GM19351 (cell line): Measurements from ENCODE around the gene PDCD1LG2.
"Not testable (repeated sequence)": the region's sequence is repeated elsewhere in the genome, so short reads cannot be mapped to it uniquely, and the experiment has no call there.

Experiments
- ATAC-seq: cut with Tn5 transposase; IDR thresholded peaks from one replicate; pipeline ENCODE4 v1.9.1; 2021; ENCODE audit warnings: mild to moderate bottlenecking, moderate library complexity; ENCODE audit not compliant: unreplicated experiment

Gene PDCD1LG2

GRCh38 chr9:5493679-5494511 is 16.4 kb upstream of the PDCD1LG2 start:
- peak; percentile 83 for ATAC-seq

- not testable (repeated sequence) for ATAC-seq
Measured at GRCh38 chr9:5494765-5495164, 15.6 kb upstream of the PDCD1LG2 start.

GRCh38 chr9:5499157-5499556 is 11.2 kb upstream of the PDCD1LG2 start:
- ATAC-seq: no peak

GRCh38 chr9:5499889-5500398 is 10.4 kb upstream of the PDCD1LG2 start:
- no peak for ATAC-seq

- ATAC-seq: no peak
Measured at GRCh38 chr9:5500441-5501235, 9.7 kb upstream of the PDCD1LG2 start.

GRCh38 chr9:5502553-5502952 is 7.8 kb upstream of the PDCD1LG2 start:
- no peak for ATAC-seq

- ATAC-seq: no peak
Measured at GRCh38 chr9:5509573-5509972, 758 bp upstream of the PDCD1LG2 start.

GRCh38 chr9:5510989-5511388 is 658 bp downstream of the PDCD1LG2 start:
- ATAC-seq: no peak

- no peak for ATAC-seq
Measured at GRCh38 chr9:5511476-5511875, 1.1 kb downstream of the PDCD1LG2 start.

GRCh38 chr9:5511935-5512580 is 1.7 kb downstream of the PDCD1LG2 start:
- no peak for ATAC-seq

GRCh38 chr9:5512658-5513452 is 2.5 kb downstream of the PDCD1LG2 start:
- no peak for ATAC-seq

GRCh38 chr9:5513966-5514616 is 3.8 kb downstream of the PDCD1LG2 start:
- ATAC-seq: no peak

GRCh38 chr9:5514617-5515260 is 4.4 kb downstream of the PDCD1LG2 start:
- ATAC-seq: no peak

GRCh38 chr9:5515261-5515650 is 4.9 kb downstream of the PDCD1LG2 start:
- ATAC-seq: no peak

GRCh38 chr9:5516453-5517220 is 6.3 kb downstream of the PDCD1LG2 start:
- ATAC-seq: no peak

GRCh38 chr9:5518171-5518936 is 8.0 kb downstream of the PDCD1LG2 start:
- ATAC-seq: peak; percentile 83

- ATAC-seq: peak; percentile 28
Measured at GRCh38 chr9:5518937-5519319, 8.6 kb downstream of the PDCD1LG2 start.

- ATAC-seq: no peak
Measured at GRCh38 chr9:5524090-5524489, 13.8 kb downstream of the PDCD1LG2 start.
